NCI-H2196 (cell line): ENCODE results near the gene DLK1.

Source experiments
- DNase-seq: peaks from one replicate; lab custom pipeline; 2025; ENCODE audit not compliant: unreplicated experiment; lab: John Stamatoyannopoulos, UW

The DLK1 gene

GRCh38 chr14:100787659-100788058, 61.0 kb downstream of the DLK1 start:
- DNase-seq, result no peak
